Neural progenitor cell (in vitro differentiated cells): ENCODE data around the gene MAGI1.

Experiments used
- EZH2 ChIP-seq: fragments of 200-600 bp; sonication (generic); IDR thresholded peaks from 2 replicates; pipeline ENCODE4 v1.6.1; 2017; ENCODE audit warnings: antibody characterized with exemption, mild to moderate bottlenecking, moderate library complexity
- TF ChIP-seq, protein P1 (sequence below): fragments of 200-600 bp; sonication (generic); IDR thresholded peaks from 2 replicates; pipeline ENCODE4 v1.5.1; 2017; ENCODE audit warnings: antibody characterized with exemption, mild to moderate bottlenecking

DNA sequence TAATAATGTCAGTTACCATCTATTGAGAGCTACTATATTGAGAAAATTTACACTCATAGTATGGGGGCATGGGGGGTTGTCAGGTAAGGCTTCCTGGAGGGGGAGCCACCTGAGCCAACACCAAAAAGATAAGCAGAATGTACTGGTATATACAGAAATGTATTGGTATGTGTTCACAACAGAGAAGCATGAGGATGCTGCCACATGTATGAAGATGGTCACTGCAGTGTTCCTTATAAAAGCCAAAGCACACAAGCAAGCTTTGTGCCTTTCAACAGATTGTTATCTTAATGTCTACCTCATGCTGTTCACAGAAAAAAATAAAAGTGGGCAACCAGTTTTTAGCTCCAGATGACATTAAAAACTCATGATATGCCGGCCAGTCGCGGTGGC is 149.0 kb downstream of the MAGI1 start:
- TF ChIP-seq, protein P1, sequence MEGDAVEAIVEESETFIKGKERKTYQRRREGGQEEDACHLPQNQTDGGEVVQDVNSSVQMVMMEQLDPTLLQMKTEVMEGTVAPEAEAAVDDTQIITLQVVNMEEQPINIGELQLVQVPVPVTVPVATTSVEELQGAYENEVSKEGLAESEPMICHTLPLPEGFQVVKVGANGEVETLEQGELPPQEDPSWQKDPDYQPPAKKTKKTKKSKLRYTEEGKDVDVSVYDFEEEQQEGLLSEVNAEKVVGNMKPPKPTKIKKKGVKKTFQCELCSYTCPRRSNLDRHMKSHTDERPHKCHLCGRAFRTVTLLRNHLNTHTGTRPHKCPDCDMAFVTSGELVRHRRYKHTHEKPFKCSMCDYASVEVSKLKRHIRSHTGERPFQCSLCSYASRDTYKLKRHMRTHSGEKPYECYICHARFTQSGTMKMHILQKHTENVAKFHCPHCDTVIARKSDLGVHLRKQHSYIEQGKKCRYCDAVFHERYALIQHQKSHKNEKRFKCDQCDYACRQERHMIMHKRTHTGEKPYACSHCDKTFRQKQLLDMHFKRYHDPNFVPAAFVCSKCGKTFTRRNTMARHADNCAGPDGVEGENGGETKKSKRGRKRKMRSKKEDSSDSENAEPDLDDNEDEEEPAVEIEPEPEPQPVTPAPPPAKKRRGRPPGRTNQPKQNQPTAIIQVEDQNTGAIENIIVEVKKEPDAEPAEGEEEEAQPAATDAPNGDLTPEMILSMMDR, result no peak
- no peak for TF ChIP-seq EZH2
